Measurements from ENCODE around the gene NOXO1. TPM values are rescaled to one million over a fixed set of nuclear protein-coding genes. Genes with fewer than 3 reads are reported as not detected.

The NOXO1 gene
- total RNA-seq, 1 experiment from 2014 or later, result 1.7 TPM

- H3K4me1 Mint-ChIP-seq, result peaks cover 5 to 8% of the 10 kb centered on the region in 2 experiments; a peak in 3 of 4 replicates
- TF ChIP-seq CTCF (conservative IDR thresholded peaks at IDR 0.05), result no peak
- Histone ChIP-seq H2AFZ (ENCODE audit: low read length) (no peak overlapping the region), H3K79me1 (ENCODE audit: insufficient read depth, low read depth, low read length, poor library complexity, severe bottlenecking) (no peaks in the 10 kb centered on the region), H4K8ac (replicated peaks; ENCODE audit: insufficient read length, low read depth, low read length) (no peak overlapping the region), H3K14ac (ENCODE audit: insufficient read depth, low read length) (no peak overlapping the region), H3K4me1 (ENCODE audit: insufficient read depth, low read length) (0 out of 2 replicates have a peak, but pooled peaks cover 2% of the 10 kb centered on the region), H2BK15ac (ENCODE audit: low read depth, low read length) (no peak overlapping the region), H2BK5ac (ENCODE audit: insufficient read length, low read length) (no peak overlapping the region), H3K23me2 (ENCODE audit: insufficient read length, low read depth, low read length, poor library complexity, severe bottlenecking) (peaks cover 7% of the 10 kb centered on the region), H3K27me3 (ENCODE audit: insufficient read depth, low read length) (no peaks in the 10 kb centered on the region), H3K9ac (ENCODE audit: extremely low read depth, insufficient read length, low read length) (no peak overlapping the region), H2BK12ac (ENCODE audit: insufficient read length, low read depth, low read length) (no peak overlapping the region), H4K91ac (ENCODE audit: insufficient read length, low read depth, low read length) (no peak overlapping the region), H3K9me3 (ENCODE audit: control insufficient read depth, low read depth, low read length) (no peaks in the 10 kb centered on the region), H2AK5ac (ENCODE audit: insufficient read length, low read length) (no peak overlapping the region), H4K5ac (ENCODE audit: insufficient read length, low read depth, low read length) (no peak overlapping the region), H3K4ac (ENCODE audit: low read depth, low read length) (no peak overlapping the region), H3K23ac (ENCODE audit: insufficient read length, low read depth, low read length) (no peak overlapping the region), H3T11ph (ENCODE audit: low read length) (no peak overlapping the region), H3K18ac (ENCODE audit: insufficient read length, low read depth, low read length) (no peak overlapping the region), H2BK20ac (ENCODE audit: low read depth, low read length, poor library complexity, severe bottlenecking) (no peak overlapping the region), H3K4me2 (ENCODE audit: insufficient read depth, insufficient read length, low read length) (no peak overlapping the region), H3K27ac (ENCODE audit: insufficient read length, low read depth, low read length) (no peak overlapping the region), H3K56ac (ENCODE audit: insufficient read length, low read depth, low read length) (no peak overlapping the region), H3K79me2 (ENCODE audit: insufficient read depth, low read length) (no peaks in the 10 kb centered on the region), H2BK120ac (ENCODE audit: low read depth, low read length, poor library complexity, severe bottlenecking) (no peak overlapping the region), H4K20me1 (ENCODE audit: control insufficient read depth, insufficient read depth, insufficient read length) (no peaks in the 10 kb centered on the region)
- H3K9me3 Mint-ChIP-seq, result no peaks in the 10 kb centered on the region
- DNase-seq, result no peak
- H3K36me3 Mint-ChIP-seq (ENCODE audit: insufficient read depth in 1 of 3, low read depth in 3 of 3), result peaks cover 10 to 28% (median 17%) of the 10 kb centered on the region in 3 experiments; a peak in 6 of 7 replicates
- H3K27ac Mint-ChIP-seq, result no peak overlapping the region
- WGBS (ENCODE audit: extremely low coverage, insufficient read length, low lambda C conversion rate), result no CpG with 5 or more reads among the region's 10 CpGs
- peaks cover 2% of the 10 kb centered on the region; the same call in 1 of the 2 replicates for H3K27me3 Mint-ChIP-seq (ENCODE audit: low read depth)
- H3K4me3 Mint-ChIP-seq, result no peak overlapping the region
Measured at GRCh38 chr16:1938316-1938715, 43.0 kb downstream of the NOXO1 start.

Measured in H9 (cell line).